K562 (cell line): ENCODE data around the gene TRMT1. TPM values are rescaled to one million over a fixed set of nuclear protein-coding genes. Genes with fewer than 3 reads are reported as not detected.

Experiments
- CCAR2 ChIP-seq: fragments of 200-400 bp; formaldehyde crosslinking; IDR thresholded peaks from 2 replicates; pipeline ENCODE4 v1.6.1; 2017; ENCODE audit warnings: mild to moderate bottlenecking, low read depth, low read length
- GATAD2A ChIP-seq: fragments of 450-650 bp; IDR thresholded peaks from 2 replicates; pipeline ENCODE4 v1.6.1; 2017
- HNRNPK ChIP-seq: fragments of 200-400 bp; formaldehyde crosslinking; IDR thresholded peaks from one replicate; pipeline ENCODE4 v1.6.1; 2018; ENCODE audit warnings: mild to moderate bottlenecking, low read depth, low read length; ENCODE audit not compliant: poor library complexity, severe bottlenecking
- IFI16 ChIP-seq: fragments of 250-450 bp; sonication (Bioruptor Pico); IDR thresholded peaks from 2 replicates; pipeline ENCODE4 v2.1.2; 2022; ENCODE audit warnings: mild to moderate bottlenecking, inconsistent platforms
- JUN ChIP-seq, 2 experiments: sonication (generic) in 1 of 2; formaldehyde crosslinking in 1 of 2; IDR thresholded peaks; 2 replicates each; pipeline versions ENCODE4 v1.6.1 to v1.8.0; 2012 to 2022; ENCODE audit warnings: borderline replicate concordance in 2 of 2, mild to moderate bottlenecking in 2 of 2, improper control_type of control experiment in 1 of 2, low read depth in 1 of 2, low read length in 1 of 2, missing genetic modification reagents in 1 of 2
- MED1 ChIP-seq: sonication (generic); formaldehyde crosslinking; IDR thresholded peaks from 2 replicates; pipeline ENCODE4 v1.8.1; 2023; ENCODE audit warnings: missing genetic modification reagents, borderline replicate concordance
- POLR2AphosphoS2 ChIP-seq: IDR thresholded peaks from 2 replicates; pipeline ENCODE4 v1.6.1; 2012; ENCODE audit warnings: low read length, improper control_type of control experiment
- POLR2B ChIP-seq: fragments of 450-650 bp; IDR thresholded peaks from 2 replicates; pipeline ENCODE4 v1.6.1; 2018; ENCODE audit warnings: low read depth; ENCODE audit not compliant: partially characterized antibody
- POLR2H ChIP-seq: IDR thresholded peaks from 2 replicates; pipeline ENCODE4 v1.6.1; 2016; ENCODE audit warnings: missing genetic modification characterization, low read depth, mild to moderate bottlenecking, control low read depth, missing compliant biosample characterization, moderate library complexity
- RAD21 ChIP-seq, 2 experiments: fragments of 250-450 bp in 1 of 2; fragments of 450-650 bp in 1 of 2; sonication (Bioruptor Pico) in 1 of 2; formaldehyde crosslinking in 1 of 2; IDR thresholded peaks in 1 of 2; conservative IDR thresholded peaks in 1 of 2; 2 replicates each; pipeline versions ENCODE4 v1.4.0 to v1.8.0; 2020 to 2022; ENCODE audit warnings: mild to moderate bottlenecking in 2 of 2, moderate library complexity in 1 of 2
- RFX5 ChIP-seq: IDR thresholded peaks from 2 replicates; pipeline ENCODE4 v1.6.1; 2011; ENCODE audit warnings: low read depth, mild to moderate bottlenecking, improper control_type of control experiment, low read length
- SMARCA4 ChIP-seq: fragments of 450-650 bp; IDR thresholded peaks from 2 replicates; pipeline ENCODE4 v1.6.1; 2016
- SMARCA5 ChIP-seq: fragments of 450-650 bp; IDR thresholded peaks from 2 replicates; pipeline ENCODE4 v1.6.1; 2016
- SREBF2 ChIP-seq: sonication (generic); formaldehyde crosslinking; IDR thresholded peaks from 2 replicates; pipeline ENCODE4 v1.4.0; 2020; ENCODE audit warnings: mild to moderate bottlenecking, missing genetic modification reagents
- TARDBP ChIP-seq: fragments of 450-650 bp; IDR thresholded peaks from 2 replicates; pipeline ENCODE4 v1.6.1; 2016
- TEAD2 ChIP-seq: fragments of 450-650 bp; IDR thresholded peaks from 2 replicates; pipeline ENCODE4 v1.6.1; 2016; ENCODE audit warnings: missing genetic modification characterization, control low read depth, missing compliant biosample characterization
- TRIM25 ChIP-seq: fragments of 450-650 bp; IDR thresholded peaks from 2 replicates; pipeline ENCODE4 v1.7.0; 2016; ENCODE audit warnings: borderline replicate concordance
- XRCC5 ChIP-seq: fragments of 200-400 bp; formaldehyde crosslinking; IDR thresholded peaks from 2 replicates; pipeline ENCODE4 v1.6.1; 2017; ENCODE audit warnings: low read depth, mild to moderate bottlenecking, low read length
- ZNF699 ChIP-seq: fragments of 250-450 bp; sonication (Bioruptor Pico); IDR thresholded peaks from 2 replicates; pipeline ENCODE4 v1.8.0; 2021; ENCODE audit warnings: mild to moderate bottlenecking, moderate library complexity; ENCODE audit not compliant: insufficient replicate concordance
- ZNF717 ChIP-seq: fragments of 250-450 bp; sonication (Bioruptor Pico); IDR thresholded peaks from 2 replicates; pipeline ENCODE4 v1.5.0; 2021
- polyA plus RNA-seq, 8 experiments: library from polyadenylated mRNA; depleted of rRNA in 4 of 8; stranded (reverse) in 5 of 8; unstranded in 3 of 8; fragments of >200 nt; fragmentation: Nextera tagmentation in 2 of 8; fragmentation: Illumina TruSeq in 1 of 8; extraction: Ambion mirVana in 2 of 8; extraction: Trizol in 1 of 8; gene quantifications; 2 replicates each; pipeline versions ENCODE4 v1.2.1 to v1.2.3, GENCODE V29; 2011 to 2014; ENCODE audit warnings: inconsistent platforms in 1 of 8, missing spikeins in 1 of 8
- total RNA-seq, 7 experiments: library from RNA; depleted of rRNA in 6 of 7; stranded (reverse); fragments of >200 nt in 6 of 7; fragmentation: Illumina TruSeq in 2 of 7; extraction: Trizol in 2 of 7; gene quantifications; 2 replicates each; pipeline versions ENCODE4 v1.2.1 to v1.2.3, GENCODE V29; 2011 to 2021; ENCODE audit warnings: low replicate concordance in 1 of 7
- TF ChIP-seq, protein P1 (sequence below), 2 experiments: fragments of 450-650 bp in 1 of 2; sonication (generic) in 1 of 2; formaldehyde crosslinking; conservative IDR thresholded peaks; 2 replicates each; pipeline versions ENCODE4 v1.4.0 to v1.8.1; 2020 to 2022; ENCODE audit warnings: mild to moderate bottlenecking in 1 of 2, missing genetic modification reagents in 1 of 2
- TF ChIP-seq, protein P2 (sequence below): fragments of 450-650 bp; IDR thresholded peaks from 2 replicates; pipeline ENCODE4 v1.6.1; 2018; ENCODE audit warnings: mild to moderate bottlenecking, low read depth; ENCODE audit not compliant: partially characterized antibody
- TF ChIP-seq, protein P3 (sequence below): fragments of 450-650 bp; IDR thresholded peaks from one replicate; pipeline ENCODE4 v1.6.1; 2018; ENCODE audit warnings: mild to moderate bottlenecking, moderate library complexity; ENCODE audit not compliant: partially characterized antibody

The TRMT1 gene
- total and polyA plus RNA-seq, 9 of the 15 experiments (the other 6 are each of a cell fraction or from before 2014, with no cell fraction given): 5.8 to 158 (median 54.3) TPM

GRCh38 chr19:13155472-13156359 lies 39.2 kb upstream of the TRMT1 start (continued):
- no peak for TF ChIP-seq TRIM25
- no peak for TF ChIP-seq TARDBP
- TF ChIP-seq, protein P1, sequence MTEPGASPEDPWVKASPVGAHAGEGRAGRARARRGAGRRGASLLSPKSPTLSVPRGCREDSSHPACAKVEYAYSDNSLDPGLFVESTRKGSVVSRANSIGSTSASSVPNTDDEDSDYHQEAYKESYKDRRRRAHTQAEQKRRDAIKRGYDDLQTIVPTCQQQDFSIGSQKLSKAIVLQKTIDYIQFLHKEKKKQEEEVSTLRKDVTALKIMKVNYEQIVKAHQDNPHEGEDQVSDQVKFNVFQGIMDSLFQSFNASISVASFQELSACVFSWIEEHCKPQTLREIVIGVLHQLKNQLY (CRISPR knock-in tag; conservative IDR thresholded peaks at IDR 0.05): no peak
- TF ChIP-seq, protein P2, sequence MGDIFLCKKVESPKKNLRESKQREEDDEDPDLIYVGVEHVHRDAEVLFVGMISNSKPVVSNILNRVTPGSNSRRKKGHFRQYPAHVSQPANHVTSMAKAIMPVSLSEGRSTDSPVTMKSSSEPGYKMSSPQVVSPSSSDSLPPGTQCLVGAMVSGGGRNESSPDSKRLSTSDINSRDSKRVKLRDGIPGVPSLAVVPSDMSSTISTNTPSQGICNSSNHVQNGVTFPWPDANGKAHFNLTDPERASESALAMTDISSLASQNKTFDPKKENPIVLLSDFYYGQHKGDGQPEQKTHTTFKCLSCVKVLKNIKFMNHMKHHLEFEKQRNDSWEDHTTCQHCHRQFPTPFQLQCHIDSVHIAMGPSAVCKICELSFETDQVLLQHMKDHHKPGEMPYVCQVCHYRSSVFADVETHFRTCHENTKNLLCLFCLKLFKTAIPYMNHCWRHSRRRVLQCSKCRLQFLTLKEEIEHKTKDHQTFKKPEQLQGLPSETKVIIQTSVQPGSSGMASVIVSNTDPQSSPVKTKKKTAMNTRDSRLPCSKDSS: no peak
- no peak for TF ChIP-seq ZNF717 (CRISPR knock-in tag)
- TF ChIP-seq RFX5: no peak
- TF ChIP-seq POLR2AphosphoS2: peak; percentile 52; the same call in 1 of the 2 replicates
- no peak for TF ChIP-seq JUN (IDR thresholded peaks at IDR 0.05; ENCODE audit: borderline replicate concordance, low read depth, low read length)
- TF ChIP-seq JUN (CRISPR knock-in tag; IDR thresholded peaks at IDR 0.05; ENCODE audit: borderline replicate concordance): 0 out of 2 replicates have a peak, but pooled peaks have one; percentile 16
- TF ChIP-seq ZNF699 (CRISPR knock-in tag): no peak
- TF ChIP-seq, protein P3, sequence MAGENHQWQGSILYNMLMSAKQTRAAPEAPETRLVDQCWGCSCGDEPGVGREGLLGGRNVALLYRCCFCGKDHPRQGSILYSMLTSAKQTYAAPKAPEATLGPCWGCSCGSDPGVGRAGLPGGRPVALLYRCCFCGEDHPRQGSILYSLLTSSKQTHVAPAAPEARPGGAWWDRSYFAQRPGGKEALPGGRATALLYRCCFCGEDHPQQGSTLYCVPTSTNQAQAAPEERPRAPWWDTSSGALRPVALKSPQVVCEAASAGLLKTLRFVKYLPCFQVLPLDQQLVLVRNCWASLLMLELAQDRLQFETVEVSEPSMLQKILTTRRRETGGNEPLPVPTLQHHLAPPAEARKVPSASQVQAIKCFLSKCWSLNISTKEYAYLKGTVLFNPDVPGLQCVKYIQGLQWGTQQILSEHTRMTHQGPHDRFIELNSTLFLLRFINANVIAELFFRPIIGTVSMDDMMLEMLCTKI: no peak
- TF ChIP-seq MED1 (CRISPR knock-in tag): no peak
- TF ChIP-seq SMARCA5: no peak
- TF ChIP-seq IFI16 (CRISPR knock-in tag): no peak
- TF ChIP-seq RAD21 (CRISPR knock-in tag; conservative IDR thresholded peaks at IDR 0.05 in 1 of 2, IDR thresholded peaks at IDR 0.05 in 1 of 2): no peak
- TF ChIP-seq HNRNPK: peak; percentile 88
- no peak for TF ChIP-seq GATAD2A
- no peak for TF ChIP-seq SREBF2 (CRISPR knock-in tag)
- peak; percentile 73 for TF ChIP-seq POLR2B
- TF ChIP-seq XRCC5: no peak
- TF ChIP-seq POLR2H (tag): peak; percentile 77; the same call in 1 of the 2 replicates
- no peak for TF ChIP-seq CCAR2
- TF ChIP-seq TEAD2 (tag): no peak
- no peak for TF ChIP-seq SMARCA4
